Measurements from ENCODE around the gene CPEB3.

DNA sequence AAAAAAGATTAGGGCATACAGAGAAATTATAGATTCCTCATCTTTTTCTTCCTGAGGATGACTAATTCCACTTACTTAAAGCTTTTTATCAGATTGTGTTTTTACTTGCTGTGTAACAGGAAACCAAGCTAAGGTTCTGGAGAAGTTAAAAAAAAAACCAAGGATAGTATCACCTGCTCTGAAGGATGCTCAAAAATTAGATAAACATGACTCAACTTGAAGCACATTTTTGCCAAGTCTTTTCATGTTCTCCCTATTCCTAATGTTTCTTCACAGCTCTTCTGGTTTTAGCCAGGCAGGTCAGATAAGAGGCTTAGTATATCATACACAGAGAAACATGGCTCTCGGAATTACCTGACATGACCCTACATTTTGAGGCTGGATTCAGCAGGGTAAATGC, 90.3 kb downstream of the CPEB3 start:
- TF ChIP-seq, protein P1, sequence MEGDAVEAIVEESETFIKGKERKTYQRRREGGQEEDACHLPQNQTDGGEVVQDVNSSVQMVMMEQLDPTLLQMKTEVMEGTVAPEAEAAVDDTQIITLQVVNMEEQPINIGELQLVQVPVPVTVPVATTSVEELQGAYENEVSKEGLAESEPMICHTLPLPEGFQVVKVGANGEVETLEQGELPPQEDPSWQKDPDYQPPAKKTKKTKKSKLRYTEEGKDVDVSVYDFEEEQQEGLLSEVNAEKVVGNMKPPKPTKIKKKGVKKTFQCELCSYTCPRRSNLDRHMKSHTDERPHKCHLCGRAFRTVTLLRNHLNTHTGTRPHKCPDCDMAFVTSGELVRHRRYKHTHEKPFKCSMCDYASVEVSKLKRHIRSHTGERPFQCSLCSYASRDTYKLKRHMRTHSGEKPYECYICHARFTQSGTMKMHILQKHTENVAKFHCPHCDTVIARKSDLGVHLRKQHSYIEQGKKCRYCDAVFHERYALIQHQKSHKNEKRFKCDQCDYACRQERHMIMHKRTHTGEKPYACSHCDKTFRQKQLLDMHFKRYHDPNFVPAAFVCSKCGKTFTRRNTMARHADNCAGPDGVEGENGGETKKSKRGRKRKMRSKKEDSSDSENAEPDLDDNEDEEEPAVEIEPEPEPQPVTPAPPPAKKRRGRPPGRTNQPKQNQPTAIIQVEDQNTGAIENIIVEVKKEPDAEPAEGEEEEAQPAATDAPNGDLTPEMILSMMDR (IDR thresholded peaks at IDR 0.05; ENCODE audit: extremely low read depth in 1 of 2, insufficient read depth in 1 of 2, low read depth in 1 of 2, low read length in 2 of 2): no peak
- TF ChIP-seq MYC (IDR thresholded peaks at IDR 0.05; ENCODE audit: low read depth, low read length): no peak
- no peak for TF ChIP-seq POLR2AphosphoS5 (IDR thresholded peaks at IDR 0.05; ENCODE audit: insufficient read depth, low read depth, low read length)
- TF ChIP-seq, protein P2, sequence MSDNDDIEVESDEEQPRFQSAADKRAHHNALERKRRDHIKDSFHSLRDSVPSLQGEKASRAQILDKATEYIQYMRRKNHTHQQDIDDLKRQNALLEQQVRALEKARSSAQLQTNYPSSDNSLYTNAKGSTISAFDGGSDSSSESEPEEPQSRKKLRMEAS (IDR thresholded peaks at IDR 0.05; ENCODE audit: insufficient read depth, insufficient read length): no peak
- TF ChIP-seq EZH2 (IDR thresholded peaks at IDR 0.05; ENCODE audit: borderline replicate concordance, low read depth, low read length, severe bottlenecking): no peak
- TF ChIP-seq FOS (IDR thresholded peaks at IDR 0.05; ENCODE audit: borderline replicate concordance, insufficient read depth, low read length): peak; percentile 44
- TF ChIP-seq POLR2A (IDR thresholded peaks at IDR 0.05; ENCODE audit: low read depth, low read length): no peak
- no peak for TF ChIP-seq JUN (IDR thresholded peaks at IDR 0.05; ENCODE audit: borderline replicate concordance, insufficient read depth, insufficient read length, low read depth)
- peak; percentile 44 for TF ChIP-seq GATA2 (IDR thresholded peaks at IDR 0.05; ENCODE audit: insufficient read depth, insufficient read length, low read depth, low read length)

Measured in endothelial cell of umbilical vein (primary cell).